HCEC 1CT (cell line): ENCODE results near the gene PAWR.
"Not testable (repeated sequence)": the region's sequence is repeated elsewhere in the genome, so short reads cannot be mapped to it uniquely, and the experiment has no call there.

ENCODE experiments used
- DNase-seq: peaks from one replicate; pipeline ENCODE4 v3.0.0-alpha.2; 2017

The PAWR gene

GRCh38 chr12:79585147-79585546 lies 105.6 kb downstream of the PAWR start:
- no peak for DNase-seq

GRCh38 chr12:79573820-79574219 lies 116.9 kb downstream of the PAWR start:
- no peak for DNase-seq

- DNase-seq: no peak
These were observed 121.1 kb downstream of the PAWR start for GRCh38 chr12:79569679-79570078.

GRCh38 chr12:79567175-79567563 lies 123.6 kb downstream of the PAWR start:
- no peak for DNase-seq

GRCh38 chr12:79566452-79567174 lies 124.2 kb downstream of the PAWR start:
- no peak for DNase-seq

GRCh38 chr12:79564727-79565350 lies 125.9 kb downstream of the PAWR start:
- DNase-seq: not testable (repeated sequence)

- no peak for DNase-seq
These were observed 127.6 kb downstream of the PAWR start for GRCh38 chr12:79563021-79563740.

- no peak for DNase-seq
These were observed 129.2 kb downstream of the PAWR start for GRCh38 chr12:79561401-79562132.

- DNase-seq: no peak
These were observed 130.4 kb downstream of the PAWR start for GRCh38 chr12:79560225-79560889.

GRCh38 chr12:79559591-79559990 lies 131.2 kb downstream of the PAWR start:
- no peak for DNase-seq

GRCh38 chr12:79558924-79559469 lies 131.8 kb downstream of the PAWR start:
- no peak for DNase-seq

GRCh38 chr12:79557690-79558315 lies 133.0 kb downstream of the PAWR start:
- no peak for DNase-seq

GRCh38 chr12:79555028-79555925 lies 135.5 kb downstream of the PAWR start:
- DNase-seq: peak; percentile 51

GRCh38 chr12:79553863-79554574 lies 136.7 kb downstream of the PAWR start:
- no peak for DNase-seq

GRCh38 chr12:79552192-79552591 lies 138.6 kb downstream of the PAWR start:
- no peak for DNase-seq

GRCh38 chr12:79549531-79550271 lies 141.1 kb downstream of the PAWR start:
- no peak for DNase-seq

- DNase-seq: no peak
These were observed 142.2 kb downstream of the PAWR start for GRCh38 chr12:79548610-79548924.

- DNase-seq: peak; percentile 88
These were observed 142.8 kb downstream of the PAWR start for GRCh38 chr12:79547735-79548609.
